SU-DHL-6 (cell line): Measurements from ENCODE around the gene SLPI.

Experiments
- H2AFZ ChIP-seq: fragments of 200-600 bp; sonication (generic); 2 replicates; pipeline ENCODE4 v1.6.1; 2014; ENCODE audit warnings: low read depth, mild to moderate bottlenecking, moderate library complexity, mixed read lengths, antibody characterized with exemption, low read length; ENCODE audit not compliant: severe bottlenecking
- H3F3A ChIP-seq: fragments of 200-600 bp; shearing (Covaris generic); 2 replicates; pipeline ENCODE4 v1.6.0; 2016; ENCODE audit warnings: antibody characterized with exemption, mild to moderate bottlenecking; ENCODE audit not compliant: insufficient read depth
- H3K27ac ChIP-seq: fragments of 200-600 bp; sonication (generic); 2 replicates; pipeline ENCODE4 v1.5.1; 2016; ENCODE audit warnings: low read depth, mild to moderate bottlenecking, low read length, moderate library complexity, mixed read lengths
- H3K27me3 ChIP-seq: fragments of 200-600 bp; sonication (generic), shearing (Covaris generic); 2 replicates; pipeline ENCODE4 v1.6.0; 2014; ENCODE audit warnings: mild to moderate bottlenecking, low read length
- H3K36me3 ChIP-seq: fragments of 200-600 bp; sonication (generic); 2 replicates; pipeline ENCODE4 v1.6.1; 2014; ENCODE audit warnings: mild to moderate bottlenecking, low read length, mixed read lengths
- H3K4me2 ChIP-seq: fragments of 300-600, 200-600 bp; shearing (Covaris generic), sonication (generic); 2 replicates; pipeline ENCODE4 v1.6.0; 2014; ENCODE audit warnings: low read length, low read depth, mild to moderate bottlenecking; ENCODE audit not compliant: poor library complexity, severe bottlenecking
- H3K4me3 ChIP-seq: fragments of 200-600 bp; sonication (generic); 2 replicates; pipeline ENCODE4 v1.5.1; 2014; ENCODE audit warnings: antibody characterized with exemption, low read length, mild to moderate bottlenecking, mixed read lengths; ENCODE audit not compliant: insufficient read depth, poor library complexity, severe bottlenecking
- H3K79me2 ChIP-seq: fragments of 200-600 bp; sonication (generic); 2 replicates; pipeline ENCODE4 v1.6.1; 2014; ENCODE audit warnings: mild to moderate bottlenecking, low read length, moderate library complexity; ENCODE audit not compliant: insufficient read depth
- H3K9ac ChIP-seq: fragments of 200-600 bp; sonication (generic); 2 replicates; pipeline ENCODE4 v1.7.0; 2014; ENCODE audit warnings: mild to moderate bottlenecking, low read length
- H3K9me2 ChIP-seq: fragments of 200-600 bp; sonication (generic); replicated peaks from 2 replicates; pipeline ENCODE4 v1.6.1; 2014; ENCODE audit warnings: low read length; ENCODE audit not compliant: insufficient read depth
- H3K9me3 ChIP-seq: fragments of 200-600 bp; sonication (generic); 2 replicates; pipeline ENCODE4 v1.6.1; 2014; ENCODE audit warnings: low read length, mixed read lengths; ENCODE audit not compliant: insufficient read depth
- H4K20me1 ChIP-seq: fragments of 200-600 bp; sonication (generic); 2 replicates; pipeline ENCODE4 v1.6.1; 2014; ENCODE audit warnings: low read depth, mild to moderate bottlenecking, antibody characterized with exemption, low read length, moderate library complexity, mixed read lengths
- EZH2phosphoT487 ChIP-seq: fragments of 200-600 bp; sonication (generic), shearing (Covaris generic); conservative IDR thresholded peaks from 2 replicates; pipeline ENCODE4 v1.6.1; 2018; ENCODE audit warnings: mild to moderate bottlenecking, antibody characterized with exemption, low read length, moderate library complexity, mixed read lengths
- TF ChIP-seq, protein P1 (sequence below): fragments of 200-600 bp; sonication (generic); IDR thresholded peaks from one replicate; pipeline ENCODE4 v1.5.1; 2017; ENCODE audit warnings: antibody characterized with exemption, mild to moderate bottlenecking, low read length, moderate library complexity; ENCODE audit not compliant: insufficient read depth, poor library complexity, severe bottlenecking

Gene SLPI

DNA sequence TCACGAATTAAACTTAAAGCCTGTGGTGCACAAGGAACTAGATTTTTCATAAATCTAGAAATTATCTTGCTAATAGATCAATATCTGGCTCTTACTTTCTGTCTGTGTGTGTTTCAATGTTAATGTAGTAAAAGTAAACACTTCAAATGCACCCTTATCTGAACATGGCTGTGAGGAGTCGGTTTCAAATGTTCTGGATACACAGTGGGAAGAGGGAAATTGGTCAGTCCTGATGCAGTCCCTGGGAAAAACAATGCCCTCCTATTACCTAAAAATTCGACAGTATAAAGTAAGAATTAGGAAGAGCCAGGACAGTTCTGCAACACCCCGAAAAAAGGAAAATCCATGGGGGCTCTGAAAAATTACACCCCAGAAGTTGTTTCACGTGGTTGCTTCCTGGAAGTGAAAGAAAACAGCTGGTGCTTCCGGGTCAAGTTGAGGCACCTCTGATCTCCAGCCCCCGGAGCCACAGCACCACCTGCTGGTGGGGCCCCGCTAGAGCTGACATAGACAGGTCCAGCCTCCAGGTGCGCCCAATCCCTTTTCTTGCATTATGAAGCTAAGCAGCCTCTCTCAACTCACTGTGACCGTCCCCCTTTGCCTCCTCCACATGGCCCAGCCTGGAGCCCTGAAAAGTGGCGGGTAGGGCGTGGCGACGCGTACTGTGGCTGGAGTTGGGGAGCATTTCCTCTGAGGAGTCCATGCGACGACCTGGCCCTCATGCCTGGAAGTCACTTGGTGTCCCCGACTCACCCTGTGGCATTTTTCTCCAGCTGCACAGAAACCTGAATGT, 24.9 kb downstream of the SLPI start:
- H4K20me1 ChIP-seq, result no peaks in the 10 kb centered on the region
- TF ChIP-seq, protein P1, sequence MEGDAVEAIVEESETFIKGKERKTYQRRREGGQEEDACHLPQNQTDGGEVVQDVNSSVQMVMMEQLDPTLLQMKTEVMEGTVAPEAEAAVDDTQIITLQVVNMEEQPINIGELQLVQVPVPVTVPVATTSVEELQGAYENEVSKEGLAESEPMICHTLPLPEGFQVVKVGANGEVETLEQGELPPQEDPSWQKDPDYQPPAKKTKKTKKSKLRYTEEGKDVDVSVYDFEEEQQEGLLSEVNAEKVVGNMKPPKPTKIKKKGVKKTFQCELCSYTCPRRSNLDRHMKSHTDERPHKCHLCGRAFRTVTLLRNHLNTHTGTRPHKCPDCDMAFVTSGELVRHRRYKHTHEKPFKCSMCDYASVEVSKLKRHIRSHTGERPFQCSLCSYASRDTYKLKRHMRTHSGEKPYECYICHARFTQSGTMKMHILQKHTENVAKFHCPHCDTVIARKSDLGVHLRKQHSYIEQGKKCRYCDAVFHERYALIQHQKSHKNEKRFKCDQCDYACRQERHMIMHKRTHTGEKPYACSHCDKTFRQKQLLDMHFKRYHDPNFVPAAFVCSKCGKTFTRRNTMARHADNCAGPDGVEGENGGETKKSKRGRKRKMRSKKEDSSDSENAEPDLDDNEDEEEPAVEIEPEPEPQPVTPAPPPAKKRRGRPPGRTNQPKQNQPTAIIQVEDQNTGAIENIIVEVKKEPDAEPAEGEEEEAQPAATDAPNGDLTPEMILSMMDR, result peak; percentile 55
- no peak for TF ChIP-seq EZH2phosphoT487
- no peak overlapping the region for H3K9ac ChIP-seq
- peak overlapping the region; percentile 85 for H2AFZ ChIP-seq
- no peak overlapping the region for H3K27ac ChIP-seq
- no peaks in the 10 kb centered on the region for H3K9me2 ChIP-seq
- H3K9me3 ChIP-seq, result no peaks in the 10 kb centered on the region
- peak overlapping the region; percentile 16 for H3K4me2 ChIP-seq
- no peaks in the 10 kb centered on the region for H3K27me3 ChIP-seq
- no peak overlapping the region for H3K4me3 ChIP-seq
- H3F3A ChIP-seq, result no peaks in the 10 kb centered on the region
- H3K79me2 ChIP-seq, result no peaks in the 10 kb centered on the region
- H3K36me3 ChIP-seq, result no peaks in the 10 kb centered on the region

DNA sequence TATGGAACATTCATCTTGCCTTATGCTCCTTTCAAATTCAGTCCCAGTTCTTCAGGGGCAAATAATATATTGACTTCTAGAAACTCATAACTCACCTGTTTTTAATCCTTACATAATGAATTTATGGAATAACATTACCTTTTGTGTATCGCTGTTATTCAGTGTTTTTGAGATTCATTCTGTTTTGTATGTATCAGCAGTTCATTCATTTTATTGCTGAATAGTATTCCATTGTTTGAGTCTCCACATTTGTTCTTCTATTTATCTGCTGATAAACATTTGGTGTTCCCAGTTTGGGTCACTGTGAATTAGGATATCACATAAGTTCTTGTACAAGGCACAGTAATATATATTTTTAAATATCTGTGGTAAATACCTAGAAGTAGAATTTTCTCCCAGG, 28.1 kb downstream of the SLPI start:
- Histone ChIP-seq H3K36me3 (no peaks in the 10 kb centered on the region), H3K27me3 (no peaks in the 10 kb centered on the region), H2AFZ (no peak overlapping the region), H4K20me1 (no peaks in the 10 kb centered on the region), H3F3A (no peaks in the 10 kb centered on the region), H3K9ac (no peak overlapping the region), H3K79me2 (no peaks in the 10 kb centered on the region), H3K9me3 (no peaks in the 10 kb centered on the region), H3K4me3 (no peak overlapping the region), H3K9me2 (no peaks in the 10 kb centered on the region), H3K4me2 (no peak overlapping the region), H3K27ac (no peak overlapping the region)
- no peak for TF ChIP-seq EZH2phosphoT487
- TF ChIP-seq, protein P1, result no peak

DNA sequence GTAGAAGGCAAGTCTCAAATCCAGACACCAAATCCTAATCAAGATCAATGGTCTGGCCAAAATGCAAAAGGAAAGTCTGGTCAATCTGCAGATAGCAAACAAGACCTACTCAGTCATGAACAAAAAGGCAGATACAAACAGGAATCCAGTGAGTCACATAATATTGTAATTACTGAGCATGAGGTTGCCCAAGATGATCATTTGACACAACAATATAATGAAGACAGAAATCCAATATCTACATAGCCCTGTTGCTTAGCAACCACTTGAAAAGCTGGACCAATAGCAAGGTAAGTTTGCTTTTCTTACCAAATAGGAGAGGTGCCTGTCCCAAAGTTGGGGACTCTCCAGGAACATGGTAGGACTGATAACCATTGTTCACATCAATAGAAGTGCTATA, 31.2 kb downstream of the SLPI start:
- H3K79me2 ChIP-seq, result no peaks in the 10 kb centered on the region
- H3K9me3 ChIP-seq, result no peaks in the 10 kb centered on the region
- no peak overlapping the region for H2AFZ ChIP-seq
- no peaks in the 10 kb centered on the region for H3F3A ChIP-seq
- H3K4me2 ChIP-seq, result no peak overlapping the region
- H3K9me2 ChIP-seq, result no peaks in the 10 kb centered on the region
- no peak overlapping the region for H3K27ac ChIP-seq
- H3K36me3 ChIP-seq, result no peaks in the 10 kb centered on the region
- TF ChIP-seq, protein P1, result no peak
- TF ChIP-seq EZH2phosphoT487, result no peak
- no peak overlapping the region for H3K9ac ChIP-seq
- no peaks in the 10 kb centered on the region for H3K27me3 ChIP-seq
- H4K20me1 ChIP-seq, result no peaks in the 10 kb centered on the region
- no peak overlapping the region for H3K4me3 ChIP-seq
